HFFc6 (cell line): Measurements from ENCODE around the gene EPO. TPM values are rescaled to one million over a fixed set of nuclear protein-coding genes. Genes with fewer than 3 reads are reported as not detected.

ENCODE experiments used
- DNase-seq: peaks from one replicate; pipeline ENCODE4 v3.0.0-alpha.2; 2018
- H3K27ac Mint-ChIP-seq: 2 replicates; pipeline ENCODE4 v1.8.0; 2020; ENCODE audit warnings: mild to moderate bottlenecking, mixed read lengths
- H3K27me3 Mint-ChIP-seq: 2 replicates; pipeline ENCODE4 v1.8.0; 2021; ENCODE audit warnings: mild to moderate bottlenecking, moderate library complexity, mixed read lengths; ENCODE audit not compliant: insufficient read depth
- H3K36me3 Mint-ChIP-seq: 2 replicates; pipeline ENCODE4 v1.8.0; 2021; ENCODE audit warnings: low read depth, mixed read lengths
- H3K4me1 Mint-ChIP-seq: 2 replicates; pipeline ENCODE4 v1.8.0; 2020; ENCODE audit warnings: low read depth, mixed read lengths
- H3K4me3 Mint-ChIP-seq: 2 replicates; pipeline ENCODE4 v1.8.0; 2020; ENCODE audit warnings: mild to moderate bottlenecking, moderate library complexity, mixed read lengths
- H3K9me3 Mint-ChIP-seq: 2 replicates; pipeline ENCODE4 v1.8.0; 2020; ENCODE audit warnings: mild to moderate bottlenecking, mixed read lengths
- total RNA-seq, 6 experiments: library from RNA; stranded (reverse); fragmentation: NEBNext Ultra II Directional; extraction: Animal tissue kit (Norgen Biotek cat#: 25700); gene quantifications; 2 replicates in 1 of 6; 3 replicates in 5 of 6; pipeline ENCODE4 v1.2.3, GENCODE V29; 2021
- TF ChIP-seq, protein P1 (sequence below): fragments of 200-600 bp; sonication (generic); IDR thresholded peaks from 2 replicates; pipeline ENCODE4 v1.5.0; 2021; ENCODE audit warnings: antibody characterized with exemption, mild to moderate bottlenecking

EPO gene
- total RNA-seq, 6 experiments from 2014 or later = not detected

DNA sequence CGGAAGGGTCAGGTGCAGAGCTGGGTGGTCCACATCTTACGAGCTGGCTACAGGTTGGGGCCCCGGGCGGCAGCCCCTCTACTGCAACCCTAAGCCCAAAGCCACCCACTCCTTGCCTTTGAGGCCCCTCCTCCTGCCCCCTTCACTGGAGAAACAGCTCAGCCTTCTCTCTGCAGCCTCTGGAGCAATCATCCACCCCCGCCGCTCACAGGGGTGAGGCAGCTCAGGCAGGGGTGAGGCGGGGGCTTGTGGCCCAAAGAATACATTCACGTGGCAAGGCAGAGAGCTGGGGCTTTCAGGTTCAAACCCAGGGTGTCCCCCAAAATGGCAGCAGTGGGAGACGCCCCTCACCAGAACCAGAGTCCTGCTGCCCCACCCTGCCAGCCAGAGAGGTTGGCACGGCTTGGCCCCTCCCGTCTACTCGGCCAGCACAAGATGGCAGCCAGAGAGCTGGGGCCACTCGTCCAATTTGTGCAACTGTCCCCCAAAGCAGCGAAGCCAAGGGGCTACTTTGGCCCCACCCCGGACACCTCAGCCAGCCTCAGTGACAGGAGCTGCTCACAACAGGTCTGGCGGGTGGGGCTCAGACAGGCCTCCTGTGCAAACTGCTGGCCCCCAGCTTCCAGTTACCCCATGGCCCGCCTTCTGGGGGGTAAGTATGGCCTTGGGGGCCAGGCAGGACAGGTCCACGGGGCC lies 39.5 kb upstream of the EPO start:
- Mint-ChIP-seq H3K9me3 (no peaks in the 10 kb centered on the region), H3K27ac (no peak overlapping the region), H3K4me1 (peaks cover 33% of the 10 kb centered on the region; the same call in 1 of the 2 replicates), H3K27me3 (peaks cover 9% of the 10 kb centered on the region), H3K4me3 (no peak overlapping the region), H3K36me3 (peaks cover 17% of the 10 kb centered on the region; the same call in 1 of the 2 replicates)
- no peak for DNase-seq
- TF ChIP-seq, protein P1, sequence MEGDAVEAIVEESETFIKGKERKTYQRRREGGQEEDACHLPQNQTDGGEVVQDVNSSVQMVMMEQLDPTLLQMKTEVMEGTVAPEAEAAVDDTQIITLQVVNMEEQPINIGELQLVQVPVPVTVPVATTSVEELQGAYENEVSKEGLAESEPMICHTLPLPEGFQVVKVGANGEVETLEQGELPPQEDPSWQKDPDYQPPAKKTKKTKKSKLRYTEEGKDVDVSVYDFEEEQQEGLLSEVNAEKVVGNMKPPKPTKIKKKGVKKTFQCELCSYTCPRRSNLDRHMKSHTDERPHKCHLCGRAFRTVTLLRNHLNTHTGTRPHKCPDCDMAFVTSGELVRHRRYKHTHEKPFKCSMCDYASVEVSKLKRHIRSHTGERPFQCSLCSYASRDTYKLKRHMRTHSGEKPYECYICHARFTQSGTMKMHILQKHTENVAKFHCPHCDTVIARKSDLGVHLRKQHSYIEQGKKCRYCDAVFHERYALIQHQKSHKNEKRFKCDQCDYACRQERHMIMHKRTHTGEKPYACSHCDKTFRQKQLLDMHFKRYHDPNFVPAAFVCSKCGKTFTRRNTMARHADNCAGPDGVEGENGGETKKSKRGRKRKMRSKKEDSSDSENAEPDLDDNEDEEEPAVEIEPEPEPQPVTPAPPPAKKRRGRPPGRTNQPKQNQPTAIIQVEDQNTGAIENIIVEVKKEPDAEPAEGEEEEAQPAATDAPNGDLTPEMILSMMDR = no peak

DNA sequence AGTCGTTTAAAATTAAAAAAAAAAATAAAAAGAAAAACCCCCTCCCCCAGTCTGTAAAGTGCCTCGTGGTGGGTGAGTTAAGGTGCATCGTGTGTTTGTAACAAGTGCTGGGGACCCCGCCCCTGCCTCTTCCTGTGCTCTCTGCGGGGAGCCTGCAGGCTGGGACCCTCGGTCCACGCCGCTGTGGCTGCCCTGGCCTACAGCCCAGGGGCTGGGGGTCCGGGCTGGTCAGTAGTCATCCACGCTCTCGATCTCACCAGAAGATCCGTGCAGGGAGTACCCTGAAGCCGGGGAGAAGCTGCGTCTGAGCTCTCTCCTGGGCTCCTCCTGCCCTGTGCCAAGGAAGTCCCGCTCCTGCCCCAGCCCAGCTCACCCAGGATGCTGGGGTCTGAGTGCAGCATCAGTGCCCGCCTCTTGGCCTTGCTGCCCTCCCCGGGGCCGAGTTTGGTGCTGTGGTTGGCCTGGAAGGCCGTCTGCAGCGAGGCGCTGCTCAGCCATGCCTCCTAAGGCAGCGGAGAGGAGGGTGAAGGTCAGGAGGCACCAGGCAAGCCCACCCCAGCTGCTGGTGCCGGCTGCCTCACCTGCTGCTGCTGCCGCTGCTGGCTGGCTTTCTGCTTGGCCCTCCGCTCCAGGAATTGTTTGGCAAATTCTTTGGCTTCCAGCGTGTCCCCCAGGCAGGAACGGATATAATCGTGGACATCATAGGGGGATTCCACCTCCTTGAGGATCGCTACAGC lies 38.6 kb upstream of the EPO start:
- no peak overlapping the region for H3K4me3 Mint-ChIP-seq
- H3K4me1 Mint-ChIP-seq = peaks cover 28% of the 10 kb centered on the region; the same call in 1 of the 2 replicates
- H3K27ac Mint-ChIP-seq = no peak overlapping the region; the same call in 1 of the 2 replicates
- no peak for DNase-seq
- H3K9me3 Mint-ChIP-seq = no peaks in the 10 kb centered on the region
- TF ChIP-seq, protein P1 = no peak
- peaks cover 7% of the 10 kb centered on the region for H3K27me3 Mint-ChIP-seq
- H3K36me3 Mint-ChIP-seq = peaks cover 17% of the 10 kb centered on the region; the same call in 1 of the 2 replicates

DNA sequence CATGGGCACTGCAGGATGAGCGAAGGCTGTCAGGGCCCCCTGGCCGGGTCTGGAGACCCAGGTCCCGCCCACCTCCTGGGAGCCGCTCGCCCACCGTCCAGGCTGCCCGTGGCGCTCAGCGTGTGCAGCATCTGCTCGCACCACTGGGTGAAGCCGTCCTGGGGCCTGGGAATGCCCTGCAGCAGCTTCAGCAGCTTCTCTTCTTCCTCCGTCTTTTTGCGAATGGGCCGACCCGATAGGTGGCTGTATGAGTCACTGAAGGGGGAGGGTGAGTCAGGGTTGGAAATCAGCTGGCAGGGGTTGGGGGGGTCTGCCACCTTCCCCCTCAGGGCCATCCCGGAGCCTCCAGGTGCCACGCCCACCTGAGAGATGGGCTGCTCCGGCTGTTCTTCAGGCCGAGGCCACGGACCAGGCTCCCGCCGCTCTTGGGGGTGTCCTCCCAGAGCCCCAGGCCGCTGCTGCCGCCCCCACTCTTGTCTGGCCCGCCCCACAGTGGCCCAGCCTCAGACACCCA lies 38.0 kb upstream of the EPO start:
- DNase-seq = peak; percentile 43
- Mint-ChIP-seq H3K27me3 (peaks cover 7% of the 10 kb centered on the region), H3K9me3 (no peaks in the 10 kb centered on the region), H3K36me3 (peaks cover 17% of the 10 kb centered on the region; the same call in 1 of the 2 replicates), H3K4me3 (no peak overlapping the region; the same call in 1 of the 2 replicates), H3K4me1 (peaks cover 27% of the 10 kb centered on the region; the same call in 1 of the 2 replicates), H3K27ac (no peak overlapping the region; the same call in 1 of the 2 replicates)
- TF ChIP-seq, protein P1 = no peak

DNA sequence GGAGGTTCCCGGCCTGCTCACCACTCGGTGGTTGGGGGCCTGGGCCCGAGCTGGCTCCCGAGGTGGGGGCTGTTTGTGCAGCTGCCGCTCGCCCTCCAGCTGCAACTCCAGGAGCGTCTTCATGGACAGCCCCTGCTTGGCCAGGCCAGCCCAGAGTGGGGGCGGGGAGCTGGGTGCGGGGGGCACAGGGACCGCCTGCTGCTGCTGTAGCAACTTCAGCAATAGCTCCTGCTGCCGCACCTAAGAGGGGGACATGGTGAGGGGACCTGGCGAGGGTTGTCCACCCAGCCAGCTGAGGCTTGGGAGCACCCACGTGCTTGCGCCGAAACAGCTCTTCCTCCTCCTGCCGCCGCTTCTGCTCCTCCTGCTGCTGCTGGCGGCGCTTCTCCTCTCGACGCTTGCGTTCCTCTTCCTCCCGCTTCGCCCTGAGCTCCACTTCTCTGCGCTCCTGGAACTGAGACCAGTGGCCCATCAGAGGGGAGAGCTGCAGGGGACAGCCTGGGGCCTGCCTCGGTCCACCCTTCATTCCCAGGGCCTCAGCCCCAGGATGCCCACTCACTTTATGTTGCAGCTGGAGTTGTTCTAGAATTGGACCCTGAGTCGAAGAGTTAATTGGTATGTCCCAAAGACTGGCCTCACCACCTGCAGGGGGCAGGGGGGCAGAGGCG lies 37.1 kb upstream of the EPO start:
- Mint-ChIP-seq H3K27ac (no peak overlapping the region), H3K4me1 (peaks cover 29% of the 10 kb centered on the region), H3K9me3 (no peaks in the 10 kb centered on the region), H3K36me3 (peaks cover 13% of the 10 kb centered on the region; the same call in 1 of the 2 replicates), H3K4me3 (no peak overlapping the region), H3K27me3 (peaks cover 4% of the 10 kb centered on the region)
- DNase-seq = no peak
- TF ChIP-seq, protein P1 = no peak

DNA sequence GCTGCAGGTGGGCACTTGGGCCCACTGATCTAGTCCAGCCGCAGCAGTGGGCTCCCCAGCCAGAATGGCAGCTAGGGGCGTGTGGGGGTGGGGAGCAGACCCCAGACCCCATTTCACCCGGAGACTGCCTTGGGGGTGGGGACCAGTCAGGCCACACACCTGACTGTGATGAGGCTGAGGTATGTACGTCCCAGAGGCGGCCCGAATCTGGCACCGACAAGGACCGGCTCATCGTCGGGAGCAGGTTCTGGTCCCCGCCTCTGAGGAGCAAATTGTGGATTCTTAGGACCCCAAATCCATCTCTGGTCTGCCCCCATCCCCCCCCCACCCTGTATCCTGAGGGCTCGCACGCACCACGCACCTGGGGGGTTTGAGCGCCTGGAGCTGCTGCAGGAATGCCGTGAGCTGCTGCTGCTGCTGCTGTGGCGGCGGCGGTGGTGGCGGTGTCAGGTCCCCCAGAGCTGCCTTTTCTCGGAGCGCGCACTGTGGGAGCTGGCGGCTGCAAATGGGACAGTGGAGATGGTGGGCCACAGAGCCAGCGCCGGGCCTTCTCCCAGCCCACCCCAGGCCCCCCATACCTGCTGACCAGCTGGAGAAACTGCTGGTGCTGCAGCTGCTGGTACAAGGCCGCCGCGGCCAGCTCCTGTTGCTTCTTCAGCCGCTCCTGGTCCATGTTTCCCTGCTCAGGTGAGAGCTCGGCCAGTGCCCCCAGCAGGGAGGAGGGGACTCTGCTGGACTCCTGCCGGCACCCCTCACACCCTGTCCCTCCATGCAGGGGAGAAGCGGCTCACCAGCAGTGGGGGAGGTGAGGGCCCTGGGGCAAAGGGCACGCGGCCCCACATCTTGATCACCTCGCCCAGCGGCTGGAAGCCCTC lies 36.4 kb upstream of the EPO start:
- Mint-ChIP-seq H3K9me3 (no peaks in the 10 kb centered on the region), H3K27me3 (peaks cover 3% of the 10 kb centered on the region), H3K4me3 (no peak overlapping the region), H3K36me3 (peaks cover 9% of the 10 kb centered on the region; the same call in 1 of the 2 replicates), H3K27ac (no peak overlapping the region), H3K4me1 (peaks cover 35% of the 10 kb centered on the region)
- TF ChIP-seq, protein P1 = no peak
- no peak for DNase-seq
